Tibial artery (tissue), 4 donors: Measurements from ENCODE around the gene AKAP10.
A peak's percentile ranks its signal among the peaks of the same experiment; 100 is the strongest.
"Not testable (repeated sequence)": the region's sequence is repeated elsewhere in the genome, so short reads cannot be mapped to it uniquely, and the experiment has no call there.

Experiments used
- DNase-seq, 2 donors: peaks; one replicate each; pipeline ENCODE4 v3.0.0-alpha.2; 2019
- H3K27ac ChIP-seq, 2 donors: fragments of 200-600 bp; sonication (generic) in 1 of 2; 1 replicate in 1 of 2; 2 replicates in 1 of 2; pipeline ENCODE4 v1.5.1; 2018 to 2019; ENCODE audit warnings: mild to moderate bottlenecking in 1 of 2
- H3K27me3 ChIP-seq, 2 donors: fragments of 200-600 bp; sonication (generic) in 1 of 2; one replicate each; pipeline versions ENCODE4 v1.5.1 to v1.6.0; 2016 to 2019
- H3K36me3 ChIP-seq, 3 donors: fragments of 200-600 bp; sonication (generic) in 2 of 3; one replicate each; pipeline ENCODE4 v1.5.1; 2016 to 2019; ENCODE audit warnings: mild to moderate bottlenecking in 2 of 3
- H3K4me1 ChIP-seq, 4 donors: fragments of 200-600 bp; sonication (generic) in 2 of 4; 1 replicate in 3 of 4; 2 replicates in 1 of 4; pipeline ENCODE4 v1.5.1; 2016 to 2019
- H3K4me3 ChIP-seq, 2 donors: fragments of 200-600 bp; sonication (generic) in 1 of 2; 1 replicate in 1 of 2; 2 replicates in 1 of 2; pipeline ENCODE4 v1.5.1; 2018 to 2019; ENCODE audit warnings: mild to moderate bottlenecking in 2 of 2
- H3K9me3 ChIP-seq, 3 donors: fragments of 200-600 bp; sonication (generic) in 1 of 3; one replicate each; pipeline ENCODE4 v1.5.1; 2016 to 2019
- intact Hi-C: fragments of 100-400 bp; cut with DNase I; formaldehyde crosslinking; loops from one replicate; pipeline ENCODE4 v1.15.0; 2023; ENCODE audit warnings: low total_unique reads
- TF ChIP-seq, protein P1 (sequence below), 2 experiments: fragments of 200-600 bp in 1 of 2; fragments of 450-650 bp in 1 of 2; IDR thresholded peaks; one replicate each; pipeline ENCODE4 v1.5.1; 2017 to 2019; ENCODE audit warnings: antibody characterized with exemption in 2 of 2, mild to moderate bottlenecking in 1 of 2, moderate library complexity in 1 of 2

Gene AKAP10

DNA sequence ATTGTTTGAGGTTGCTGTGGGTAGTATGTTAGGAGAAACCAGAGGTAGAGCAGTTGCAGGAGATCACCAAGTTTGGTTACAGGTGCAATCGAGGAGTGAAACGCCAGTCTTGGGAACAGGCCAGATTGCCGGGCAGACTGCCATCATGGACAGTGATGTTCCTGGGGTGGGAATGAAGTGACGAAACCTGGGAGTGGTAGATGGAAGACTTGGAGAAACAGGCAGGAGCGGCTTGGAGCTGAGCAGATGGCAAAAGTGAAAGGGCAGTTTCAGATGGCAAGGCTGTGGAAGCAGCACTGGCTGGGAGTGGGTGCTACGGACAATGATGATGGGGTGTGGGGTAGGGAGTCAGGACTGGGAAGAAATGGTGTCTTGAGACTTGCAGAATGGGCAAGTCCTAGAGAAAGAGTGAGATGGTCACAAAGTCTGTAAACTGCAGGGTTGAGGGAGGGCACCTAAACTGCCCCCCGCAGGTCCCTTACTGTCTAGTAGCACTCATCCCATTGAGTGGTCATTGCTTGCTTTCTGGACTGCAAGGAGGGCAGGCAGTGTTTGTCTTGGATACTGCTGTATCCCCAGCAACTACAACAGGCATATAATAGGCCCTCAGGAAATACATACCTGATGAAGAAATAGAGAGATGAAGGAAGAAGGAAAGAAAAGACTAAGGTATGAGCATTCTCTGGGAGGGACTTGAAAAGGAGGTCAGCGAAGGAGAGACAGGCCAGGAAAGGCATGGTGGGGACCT lies 80.4 kb downstream of the AKAP10 start:
- no peaks in the 10 kb centered on the region for H3K27me3 ChIP-seq
- intact Hi-C loops: no loop called here
- no peak overlapping the region for H3K4me3 ChIP-seq
- no peak for DNase-seq
- peaks cover 0 to 4% (median 0%) of the 10 kb centered on the region in 4 donors for H3K4me1 ChIP-seq
- TF ChIP-seq, protein P1, sequence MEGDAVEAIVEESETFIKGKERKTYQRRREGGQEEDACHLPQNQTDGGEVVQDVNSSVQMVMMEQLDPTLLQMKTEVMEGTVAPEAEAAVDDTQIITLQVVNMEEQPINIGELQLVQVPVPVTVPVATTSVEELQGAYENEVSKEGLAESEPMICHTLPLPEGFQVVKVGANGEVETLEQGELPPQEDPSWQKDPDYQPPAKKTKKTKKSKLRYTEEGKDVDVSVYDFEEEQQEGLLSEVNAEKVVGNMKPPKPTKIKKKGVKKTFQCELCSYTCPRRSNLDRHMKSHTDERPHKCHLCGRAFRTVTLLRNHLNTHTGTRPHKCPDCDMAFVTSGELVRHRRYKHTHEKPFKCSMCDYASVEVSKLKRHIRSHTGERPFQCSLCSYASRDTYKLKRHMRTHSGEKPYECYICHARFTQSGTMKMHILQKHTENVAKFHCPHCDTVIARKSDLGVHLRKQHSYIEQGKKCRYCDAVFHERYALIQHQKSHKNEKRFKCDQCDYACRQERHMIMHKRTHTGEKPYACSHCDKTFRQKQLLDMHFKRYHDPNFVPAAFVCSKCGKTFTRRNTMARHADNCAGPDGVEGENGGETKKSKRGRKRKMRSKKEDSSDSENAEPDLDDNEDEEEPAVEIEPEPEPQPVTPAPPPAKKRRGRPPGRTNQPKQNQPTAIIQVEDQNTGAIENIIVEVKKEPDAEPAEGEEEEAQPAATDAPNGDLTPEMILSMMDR (IDR thresholded peaks at IDR 0.05): no peak
- H3K27ac ChIP-seq: no peak overlapping the region
- H3K36me3 ChIP-seq: peaks cover 10 to 23% (median 16%) of the 10 kb centered on the region in 3 donors
- no peaks in the 10 kb centered on the region for H3K9me3 ChIP-seq

DNA sequence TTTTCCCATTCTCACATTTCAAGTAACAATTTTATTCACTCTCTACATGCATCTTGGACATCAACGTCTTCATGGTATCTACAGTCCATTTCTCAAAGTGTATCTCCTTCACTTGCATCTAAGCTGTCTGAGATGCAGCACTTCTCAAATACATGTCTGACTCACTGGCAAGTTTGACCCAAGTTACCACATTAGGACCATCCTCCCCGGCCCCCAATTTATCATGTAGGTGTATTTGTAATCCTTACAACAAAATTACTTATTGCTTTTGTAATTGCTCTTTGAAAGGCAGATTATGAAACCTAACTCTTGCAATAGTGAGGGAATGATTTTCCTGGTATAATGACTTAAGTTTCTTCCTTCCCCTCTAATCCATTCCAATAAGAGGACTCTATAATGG lies 80.9 kb downstream of the AKAP10 start:
- H3K27me3 ChIP-seq: no peaks in the 10 kb centered on the region
- no peak overlapping the region for H3K4me3 ChIP-seq
- no peak for DNase-seq
- no peak overlapping the region for H3K27ac ChIP-seq
- peaks cover 0 to 4% (median 0%) of the 10 kb centered on the region in 4 donors for H3K4me1 ChIP-seq
- no peaks in the 10 kb centered on the region for H3K9me3 ChIP-seq
- TF ChIP-seq, protein P1 (IDR thresholded peaks at IDR 0.05): no peak
- intact Hi-C loops: no loop called here
- H3K36me3 ChIP-seq: peaks cover 9 to 17% (median 10%) of the 10 kb centered on the region in 3 donors

DNA sequence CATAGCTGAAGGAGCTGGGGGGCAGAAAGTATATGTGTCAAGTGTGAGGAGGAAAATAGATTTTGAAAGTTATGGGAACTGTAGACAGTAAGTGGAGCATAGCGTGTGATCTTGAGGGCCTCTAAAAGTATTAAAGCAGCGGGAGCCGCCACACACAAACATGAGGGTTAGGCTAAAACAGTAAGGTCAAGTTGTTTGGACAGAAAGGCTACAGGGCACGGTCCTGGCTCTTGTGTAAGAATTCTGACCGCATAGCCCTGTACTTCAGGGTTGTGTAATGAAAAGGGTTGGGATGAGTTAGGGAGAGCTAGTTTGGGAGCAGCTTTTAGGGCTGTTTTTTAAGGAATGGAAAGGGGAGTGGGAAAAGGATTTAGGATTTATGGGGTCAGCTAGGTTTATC lies 87.1 kb downstream of the AKAP10 start:
- H3K4me1 ChIP-seq, intact Hi-C loops, H3K36me3 ChIP-seq, H3K4me3 ChIP-seq, H3K27me3 ChIP-seq, H3K27ac ChIP-seq, H3K9me3 ChIP-seq, DNase-seq: not testable (repeated sequence)

DNA sequence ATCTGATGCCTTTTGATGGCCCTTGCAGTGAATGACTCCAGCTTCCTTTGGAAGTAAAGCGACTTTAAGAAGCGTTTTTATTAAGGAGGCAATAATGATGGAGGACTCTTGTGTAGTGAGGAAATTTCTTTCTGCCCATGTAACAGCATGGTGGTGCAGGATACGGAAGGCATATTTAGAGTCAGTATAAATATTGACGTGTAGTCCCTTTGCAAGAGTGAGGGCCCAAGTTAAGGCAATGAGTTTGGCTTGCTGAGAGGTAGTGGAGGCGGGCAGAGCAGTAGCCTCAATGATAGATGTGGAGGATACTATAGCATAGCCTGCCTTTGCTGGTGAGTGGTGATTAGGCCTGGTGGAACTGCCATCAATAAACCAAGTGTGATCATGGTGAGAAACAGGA lies 87.6 kb downstream of the AKAP10 start:
- H3K36me3 ChIP-seq, H3K4me3 ChIP-seq, H3K27me3 ChIP-seq, intact Hi-C loops, DNase-seq, H3K4me1 ChIP-seq, H3K9me3 ChIP-seq, H3K27ac ChIP-seq: not testable (repeated sequence)

DNA sequence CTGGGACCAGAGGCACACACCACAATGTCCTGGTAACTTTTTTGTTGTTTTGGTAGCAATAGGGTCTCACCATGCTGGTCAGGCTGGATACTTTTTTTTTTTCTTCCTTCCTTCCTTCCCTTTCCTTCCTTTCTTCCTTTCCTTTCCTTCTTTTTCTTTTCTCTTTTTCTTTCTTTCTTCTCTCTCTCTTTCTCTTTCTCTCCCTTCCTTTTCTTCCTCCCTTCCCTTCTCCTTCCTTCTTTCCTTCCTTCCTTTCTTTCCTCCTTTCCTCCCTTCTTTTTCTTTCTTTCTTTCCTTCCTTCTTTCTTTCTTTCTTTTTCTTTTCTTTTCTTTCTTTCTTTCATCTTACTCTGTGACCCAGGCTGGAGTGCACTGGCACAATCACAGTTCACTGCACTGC lies 91.5 kb downstream of the AKAP10 start:
- H3K36me3 ChIP-seq: no peaks in the 10 kb centered on the region
- DNase-seq: no peak
- no peaks in the 10 kb centered on the region for H3K27me3 ChIP-seq
- no peak overlapping the region for H3K4me3 ChIP-seq
- TF ChIP-seq, protein P1 (IDR thresholded peaks at IDR 0.05): no peak
- no peaks in the 10 kb centered on the region for H3K4me1 ChIP-seq
- H3K9me3 ChIP-seq: no peaks in the 10 kb centered on the region
- intact Hi-C loops: no loop called here
- H3K27ac ChIP-seq: no peak overlapping the region

DNA sequence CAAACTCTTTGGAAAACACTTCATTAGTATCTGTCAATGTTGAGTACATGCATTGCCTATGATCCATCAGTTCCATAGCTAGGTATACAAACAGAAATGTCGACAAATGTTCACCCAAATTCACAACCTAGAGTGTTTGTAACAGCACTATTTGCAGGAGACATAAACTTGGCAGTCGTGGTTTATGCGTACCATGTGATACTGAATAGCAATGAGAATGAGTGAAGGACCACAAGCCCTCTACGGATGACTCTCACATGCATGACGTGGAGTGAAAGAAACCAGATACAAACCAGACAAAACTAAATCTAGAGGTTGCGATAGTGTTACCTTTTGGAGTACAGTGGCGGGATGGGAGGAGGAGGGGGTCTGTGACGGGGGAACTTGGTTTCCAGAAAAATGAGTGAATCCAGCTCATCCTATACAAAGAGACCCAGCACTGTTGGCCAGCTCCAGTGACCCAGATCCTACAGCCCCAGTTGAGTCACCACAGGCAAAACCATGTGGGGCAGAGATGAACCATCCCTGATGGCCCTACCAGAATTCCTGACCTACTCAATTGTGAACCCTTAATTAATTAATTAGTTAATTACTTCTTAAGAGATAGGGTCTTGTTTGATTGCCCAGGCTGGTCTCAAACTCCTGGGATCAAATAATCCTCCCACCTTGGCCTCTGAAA lies 94.0 kb downstream of the AKAP10 start:
- DNase-seq: peak in 1 of 2 donors; percentile 34
- no peaks in the 10 kb centered on the region for H3K36me3 ChIP-seq
- no peak overlapping the region for H3K4me3 ChIP-seq
- intact Hi-C loops: no loop called here
- H3K9me3 ChIP-seq: no peaks in the 10 kb centered on the region
- H3K27ac ChIP-seq: no peak overlapping the region
- no peaks in the 10 kb centered on the region for H3K4me1 ChIP-seq
- no peaks in the 10 kb centered on the region for H3K27me3 ChIP-seq
- TF ChIP-seq, protein P1 (IDR thresholded peaks at IDR 0.05): no peak
